ENCODE measurements around the gene FAM107B. TPM values are rescaled to one million over a fixed set of nuclear protein-coding genes. Genes with fewer than 3 reads are reported as not detected.

FAM107B gene
- total RNA-seq, 1 experiment from 2014 or later, result 24.5 TPM

- Histone ChIP-seq H4K20me1 (ENCODE audit: control insufficient read depth, insufficient read depth, insufficient read length) (no peaks in the 10 kb centered on the region), H3K9me3 (ENCODE audit: control insufficient read depth, low read depth, low read length) (no peaks in the 10 kb centered on the region), H2BK120ac (ENCODE audit: low read depth, low read length, poor library complexity, severe bottlenecking) (no peak overlapping the region), H4K5ac (ENCODE audit: insufficient read length, low read depth, low read length) (no peak overlapping the region), H3K79me2 (ENCODE audit: insufficient read depth, low read length) (no peaks in the 10 kb centered on the region), H2AFZ (ENCODE audit: low read length) (no peak overlapping the region), H2BK5ac (ENCODE audit: insufficient read length, low read length) (no peak overlapping the region), H3K56ac (ENCODE audit: insufficient read length, low read depth, low read length) (no peak overlapping the region), H3K4me1 (ENCODE audit: insufficient read depth, low read length) (no peaks in the 10 kb centered on the region), H3K27me3 (ENCODE audit: insufficient read depth, low read length) (no peaks in the 10 kb centered on the region), H2BK20ac (ENCODE audit: low read depth, low read length, poor library complexity, severe bottlenecking) (no peak overlapping the region), H2BK12ac (ENCODE audit: insufficient read length, low read depth, low read length) (no peak overlapping the region), H3K4me2 (ENCODE audit: insufficient read depth, insufficient read length, low read length) (no peak overlapping the region), H3K4ac (ENCODE audit: low read depth, low read length) (no peak overlapping the region), H2BK15ac (ENCODE audit: low read depth, low read length) (no peak overlapping the region), H3K18ac (ENCODE audit: insufficient read length, low read depth, low read length) (no peak overlapping the region), H3K14ac (ENCODE audit: insufficient read depth, low read length) (no peak overlapping the region), H3K27ac (ENCODE audit: insufficient read length, low read depth, low read length) (no peak overlapping the region), H3K23ac (ENCODE audit: insufficient read length, low read depth, low read length) (no peak overlapping the region), H4K91ac (ENCODE audit: insufficient read length, low read depth, low read length) (no peak overlapping the region), H4K8ac (replicated peaks; ENCODE audit: insufficient read length, low read depth, low read length) (no peak overlapping the region), H3K23me2 (ENCODE audit: insufficient read length, low read depth, low read length, poor library complexity, severe bottlenecking) (no peaks in the 10 kb centered on the region), H3T11ph (ENCODE audit: low read length) (no peak overlapping the region), H3K79me1 (ENCODE audit: insufficient read depth, low read depth, low read length, poor library complexity, severe bottlenecking) (no peaks in the 10 kb centered on the region), H3K9ac (ENCODE audit: extremely low read depth, insufficient read length, low read length) (no peak overlapping the region), H2AK5ac (ENCODE audit: insufficient read length, low read length) (no peak overlapping the region)
- Mint-ChIP-seq H3K36me3 (ENCODE audit: insufficient read depth in 1 of 3, low read depth in 3 of 3) (peaks cover 0 to 1% (median 0%) of the 10 kb centered on the region in 3 experiments; a peak in 3 of 7 replicates), H3K27ac (no peak overlapping the region), H3K4me3 (no peak overlapping the region), H3K27me3 (ENCODE audit: low read depth) (no peaks in the 10 kb centered on the region; the same call in none of the 2 replicates), H3K9me3 (peaks cover 4 to 8% of the 10 kb centered on the region in 2 experiments; a peak in 4 of 5 replicates), H3K4me1 (peaks cover 0 to 3% of the 10 kb centered on the region in 2 experiments; a peak in 2 of 4 replicates)
- TF ChIP-seq CTCF (conservative IDR thresholded peaks at IDR 0.05), result no peak
- no peak for DNase-seq
- no CpG with 5 or more reads among the region's 6 CpGs for WGBS (ENCODE audit: extremely low coverage, insufficient read length, low lambda C conversion rate)
These were observed 107.4 kb downstream of the FAM107B start for GRCh38 chr10:14667280-14667679.

Data from H9 (cell line).